NB4 (cell line): ENCODE results near the gene DDX42.

Source experiments
- DNase-seq: peaks from one replicate; pipeline ENCODE4 v3.0.0; 2010; ENCODE audit warnings: low read depth
- H3K4me3 ChIP-seq: one replicate; pipeline ENCODE4 v1.5.1; 2011; ENCODE audit warnings: mild to moderate bottlenecking, low read depth, low read length, moderate library complexity
- CTCF ChIP-seq: IDR thresholded peaks from one replicate; pipeline ENCODE4 v1.5.1; 2012; ENCODE audit warnings: low read depth, low read length
- MAX ChIP-seq: IDR thresholded peaks from 2 replicates; pipeline ENCODE4 v1.6.1; 2011; ENCODE audit warnings: low read depth, low read length
- MYC ChIP-seq: IDR thresholded peaks from 2 replicates; pipeline ENCODE4 v1.6.1; 2011; ENCODE audit warnings: low read depth, low read length
- POLR2A ChIP-seq: IDR thresholded peaks from 2 replicates; pipeline ENCODE4 v1.6.1; 2011; ENCODE audit warnings: mild to moderate bottlenecking; ENCODE audit not compliant: insufficient read length; ENCODE audit errors: extremely low read depth

The DDX42 gene

GRCh38 chr17:63762161-63763078, 11.6 kb upstream of the DDX42 start:
- no peak for TF ChIP-seq MYC
- no peak for TF ChIP-seq POLR2A
- no peak for TF ChIP-seq CTCF
- no peak for TF ChIP-seq MAX
- H3K4me3 ChIP-seq = no peak overlapping the region
- DNase-seq = no peak

- no peak for TF ChIP-seq POLR2A
- DNase-seq = no peak
- H3K4me3 ChIP-seq = no peak overlapping the region
Measured at GRCh38 chr17:63764716-63765115, 9.3 kb upstream of the DDX42 start.

GRCh38 chr17:63766754-63767153, 7.2 kb upstream of the DDX42 start:
- H3K4me3 ChIP-seq = no peak overlapping the region
- no peak for DNase-seq
- TF ChIP-seq MAX = no peak
- no peak for TF ChIP-seq POLR2A
- no peak for TF ChIP-seq CTCF
- TF ChIP-seq MYC = no peak

GRCh38 chr17:63768433-63768832, 5.5 kb upstream of the DDX42 start:
- TF ChIP-seq MYC (no peak), POLR2A (no peak), CTCF (no peak), MAX (no peak)
- no peak overlapping the region for H3K4me3 ChIP-seq
- DNase-seq = no peak

- peak; percentile 51 for DNase-seq
- peak overlapping the region; percentile 82 for H3K4me3 ChIP-seq
- TF ChIP-seq MAX (no peak), POLR2A (no peak), CTCF (no peak), MYC (no peak)
Measured at GRCh38 chr17:63772801-63773271, 1.1 kb upstream of the DDX42 start.

- TF ChIP-seq MYC (peak; percentile 100), CTCF (no peak), POLR2A (peak; percentile 75), MAX (peak; percentile 100)
- DNase-seq = peak; percentile 99
- H3K4me3 ChIP-seq = peak within 1 kb of the TSS; percentile 99
Measured at GRCh38 chr17:63773272-63774140, 464 bp upstream of the DDX42 start, which contains the start of gene CCDC47. Gene CCDC47, minus strand, starts transcription at chr17:63773597. Its CDS starts 7,422 bp downstream, at chr17:63766175.
